Endothelial cell of hepatic sinusoid (primary cell): ENCODE measurements around the gene OR52D1.

ENCODE experiments used
- in situ Hi-C: cut with HindIII; loops from 2 replicates; pipeline ENCODE4 v1.10.0; 2017; ENCODE audit warnings: low sequenced_read_pairs

Gene OR52D1

DNA sequence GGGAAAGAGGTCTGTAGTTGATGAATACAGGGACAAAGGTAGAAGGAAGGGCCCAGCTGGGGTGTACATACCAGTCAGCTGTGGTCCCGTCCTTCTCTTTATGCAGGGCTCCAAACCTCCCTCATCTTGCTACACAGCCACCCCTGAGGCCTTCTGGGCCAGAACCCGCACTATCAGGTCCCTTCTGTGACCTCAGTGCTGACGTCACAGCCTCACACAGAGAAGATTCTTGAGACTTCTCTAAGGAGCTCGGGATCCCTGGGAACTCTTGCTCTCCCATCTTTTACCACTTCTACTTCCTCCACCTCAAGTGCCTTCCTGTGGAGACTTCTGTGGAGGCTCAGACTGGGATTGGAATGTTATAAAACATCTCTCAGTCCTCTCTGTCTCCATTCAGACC is 21.3 kb downstream of the OR52D1 start, which contains the start of gene UBQLN3:
TSS of gene UBQLN3 (minus strand) at position 155 of the 400 bp plus-strand sequence. CDS start 399 bp downstream, outside the sequence.
- in situ Hi-C loops: no loop called here

DNA sequence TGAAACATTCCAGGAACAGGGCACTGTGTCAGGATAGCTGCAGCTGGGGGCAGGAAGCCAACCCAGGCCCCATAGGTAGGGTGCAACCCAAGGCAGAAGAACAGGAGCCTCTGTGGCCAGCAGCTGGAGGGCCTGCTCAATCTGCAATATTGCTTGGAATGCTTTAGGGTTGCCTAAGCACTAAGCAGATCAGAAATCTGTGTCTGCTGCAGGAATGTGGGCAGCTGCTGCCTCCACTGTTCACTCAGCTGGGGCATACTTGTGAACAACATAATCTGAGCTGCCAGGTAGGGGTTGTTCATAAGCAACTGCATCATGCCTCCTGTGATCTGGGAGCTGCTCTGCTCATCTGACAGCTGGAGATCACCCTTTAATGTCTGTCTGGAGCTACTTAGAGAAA is 26.4 kb downstream of the OR52D1 start:
- in situ Hi-C loops: no loop called here

DNA sequence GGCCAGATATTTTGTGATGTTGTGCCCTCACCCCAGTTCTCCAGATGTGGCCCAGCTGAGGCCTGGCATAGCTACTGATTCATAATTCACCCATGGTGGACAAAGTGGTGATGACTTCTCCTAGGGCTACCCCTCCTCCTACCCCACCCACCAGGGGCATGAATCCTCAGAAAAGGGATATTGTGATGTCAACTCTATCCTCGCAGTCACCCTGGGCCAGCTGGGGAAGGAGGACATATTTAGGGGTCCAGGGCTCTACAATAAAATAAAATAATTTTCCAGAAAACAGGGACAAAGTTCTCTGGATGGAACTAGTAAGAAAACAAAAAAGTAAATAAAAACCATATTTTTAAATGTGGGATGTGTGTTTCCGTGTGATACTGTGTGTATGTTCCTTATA is 28.1 kb downstream of the OR52D1 start, which contains the start of gene UBQLNL:
TSS of gene UBQLNL (minus strand) at position 101 of the 400 bp plus-strand sequence. CDS start 258 bp downstream, outside the sequence.
- in situ Hi-C loops: no loop called here

DNA sequence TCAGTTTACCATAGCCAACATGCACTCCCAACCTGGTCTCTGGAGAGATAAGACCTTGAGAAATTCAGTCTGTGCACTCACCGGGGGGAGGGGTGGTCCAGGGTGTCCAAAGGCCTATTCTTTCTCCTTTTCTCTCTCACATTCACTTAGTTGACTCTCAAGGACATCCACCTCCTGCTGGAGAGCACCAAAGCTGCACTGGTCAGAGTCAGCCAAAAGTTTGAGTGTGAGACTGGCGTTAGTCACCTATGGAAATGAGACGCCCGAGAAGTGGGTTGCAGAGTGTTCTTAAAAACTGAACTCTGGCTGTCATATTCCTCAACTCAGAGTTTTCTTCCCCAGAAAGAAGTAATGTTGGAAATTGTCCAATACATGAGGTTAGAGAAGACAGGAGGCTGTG is 33.1 kb downstream of the OR52D1 start:
- in situ Hi-C loops: no loop called here

DNA sequence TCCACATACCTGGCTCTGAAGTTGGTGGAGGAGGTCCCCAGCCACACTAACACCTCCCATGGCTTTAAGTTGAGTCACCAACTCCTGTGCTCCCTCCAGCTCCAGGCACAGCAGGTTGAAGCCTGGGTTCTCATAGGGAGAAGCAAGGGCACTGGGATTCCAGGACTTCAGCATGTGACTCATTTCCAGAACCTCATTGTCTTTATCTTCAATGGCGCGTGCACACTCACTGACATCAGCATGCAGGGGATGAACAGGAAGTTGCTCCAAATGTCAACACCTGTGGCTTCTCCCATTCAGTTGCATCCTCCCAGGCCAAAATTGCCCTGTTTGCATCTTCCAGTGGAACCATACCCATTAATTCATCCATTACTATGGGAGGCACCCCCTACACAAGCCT is 33.8 kb downstream of the OR52D1 start:
- in situ Hi-C loops: no loop called here

DNA sequence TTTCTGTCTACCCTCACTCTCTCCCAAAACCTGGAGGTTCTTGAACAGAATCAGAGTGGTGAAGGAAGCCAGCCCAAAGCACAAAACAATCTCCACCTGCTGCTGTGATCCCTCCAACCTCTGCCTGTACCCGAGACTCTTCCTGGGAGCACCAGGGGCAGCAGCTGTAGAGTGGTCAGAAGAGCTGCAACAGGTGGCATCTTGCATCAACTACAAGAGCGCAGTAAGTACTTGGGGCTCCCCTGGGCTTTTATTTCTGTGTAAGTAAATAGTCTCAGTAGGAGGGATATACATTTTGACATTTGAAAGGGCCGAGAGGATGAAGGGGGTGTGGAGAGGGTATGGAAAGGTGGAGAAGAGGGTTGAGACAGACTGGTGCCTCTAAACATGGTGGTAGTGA is 36.3 kb downstream of the OR52D1 start:
- in situ Hi-C loops: no loop called here

DNA sequence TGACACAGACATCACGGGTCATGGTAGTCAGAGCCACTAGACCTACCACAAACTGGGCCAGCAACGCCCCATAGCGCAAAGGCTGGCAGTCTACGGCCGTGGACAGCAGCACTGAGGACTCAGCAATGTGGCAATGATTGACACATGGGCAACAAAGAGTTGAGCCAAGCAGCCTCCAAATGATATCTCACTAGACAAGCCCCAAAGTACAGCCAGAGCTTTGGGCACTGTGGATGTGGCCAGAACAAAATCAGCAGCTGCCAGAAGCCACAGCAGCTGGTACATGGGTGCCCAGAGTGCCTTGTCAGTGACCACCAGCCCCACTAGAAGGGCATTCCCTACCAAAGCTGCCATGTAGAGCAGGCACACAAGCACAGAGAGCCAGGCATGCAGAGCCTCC is 39.2 kb downstream of the OR52D1 start:
- in situ Hi-C loops: no loop called here

DNA sequence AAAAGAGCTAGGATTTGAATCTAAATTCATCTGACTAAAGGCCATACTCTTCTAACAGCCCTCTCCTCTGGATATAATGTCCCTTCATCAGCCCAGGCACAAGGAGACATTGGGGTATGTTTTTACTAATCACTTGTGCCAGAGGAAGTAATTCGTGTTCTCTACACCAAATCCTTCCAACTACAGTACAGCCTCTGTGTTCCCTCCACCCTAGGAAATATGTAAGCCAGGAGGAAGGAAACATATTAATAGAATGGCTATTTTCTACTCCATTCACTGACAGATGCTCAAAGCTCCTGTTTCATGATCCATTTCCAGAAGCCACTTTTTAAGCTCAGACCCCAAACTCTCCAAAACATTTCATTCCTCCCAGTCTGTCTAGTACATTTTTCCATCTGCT is 40.0 kb downstream of the OR52D1 start:
- in situ Hi-C loops: no loop called here

DNA sequence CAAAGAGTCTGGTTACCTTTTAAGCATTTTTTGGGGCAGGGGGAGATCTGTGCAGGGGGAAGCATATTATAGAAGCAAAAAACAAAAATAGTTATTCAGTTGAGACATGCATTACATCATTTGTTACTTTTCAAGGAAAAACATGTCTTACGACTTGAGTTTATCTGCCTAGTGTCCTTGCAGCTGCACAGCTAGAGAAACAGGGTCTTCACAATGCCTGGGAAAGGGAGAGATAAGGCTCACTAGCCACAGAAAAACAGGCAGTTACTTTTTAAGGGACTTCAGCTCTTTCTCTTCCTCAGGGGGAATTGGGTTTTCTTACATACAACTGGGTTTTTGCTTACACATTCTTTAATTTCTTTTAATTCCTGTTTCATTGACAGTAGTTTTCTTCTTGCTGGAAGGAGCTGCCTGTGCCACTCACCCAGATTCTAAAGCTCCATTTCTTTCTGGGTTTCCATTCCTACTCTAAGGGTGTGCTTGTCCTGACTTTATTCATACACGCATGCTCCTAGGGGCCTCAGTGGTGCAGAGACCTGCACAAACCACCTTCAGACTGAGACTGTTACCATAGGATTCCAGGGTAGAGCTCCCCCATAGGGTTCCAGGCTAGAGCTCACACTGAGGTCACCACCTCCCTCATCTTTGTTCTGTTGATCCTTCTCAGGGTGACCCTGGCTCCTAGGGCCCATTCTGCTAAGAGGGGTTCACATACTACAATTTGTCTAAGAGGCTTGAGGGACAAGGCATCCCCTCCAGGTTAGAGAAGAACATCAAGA is 42.8 kb downstream of the OR52D1 start:
- in situ Hi-C loops: no loop called here

DNA sequence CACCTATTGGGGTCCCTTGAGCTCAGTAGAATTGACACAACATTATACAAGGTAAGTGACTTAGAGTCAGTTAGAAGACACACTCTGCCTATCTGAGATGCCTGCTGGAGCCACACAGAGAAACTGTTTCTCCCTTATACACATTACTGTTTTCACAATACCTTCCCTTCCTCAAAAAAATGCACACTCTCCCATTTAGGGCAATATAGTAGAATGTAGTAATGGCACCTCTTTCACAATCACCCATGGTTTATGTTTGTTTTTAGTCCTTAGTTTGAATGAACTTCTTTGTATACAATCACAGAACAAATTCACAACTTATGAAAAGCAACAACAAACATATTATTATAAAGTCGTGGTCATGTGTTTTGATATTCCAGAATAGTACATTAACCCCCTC is 45.6 kb downstream of the OR52D1 start:
- in situ Hi-C loops: no loop called here

DNA sequence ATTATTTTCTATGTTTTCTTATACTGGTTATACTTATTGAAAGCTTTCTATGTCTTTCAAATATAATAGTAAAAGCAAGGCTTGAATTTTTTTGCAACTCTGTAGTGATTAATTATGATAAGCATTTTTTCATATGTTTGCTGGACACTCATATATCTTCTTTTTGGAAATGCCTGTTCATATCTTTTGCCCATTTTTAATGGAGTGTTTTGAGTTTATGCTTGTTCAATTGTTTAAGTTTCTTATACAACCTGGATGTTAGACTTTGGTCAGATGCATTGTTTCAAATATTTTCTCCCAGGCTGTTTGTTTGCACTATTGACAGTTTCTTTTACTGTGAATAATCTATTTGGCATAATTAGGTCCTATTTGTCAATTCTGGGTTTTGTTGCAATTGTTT is 48.0 kb downstream of the OR52D1 start:
- in situ Hi-C loops: no loop called here
